Vagina (tissue), 2 donors: ENCODE measurements around the gene CLUH.

Source experiments
- POLR2A ChIP-seq, 2 donors: fragments of 450-650 bp; IDR thresholded peaks; one replicate each; pipeline ENCODE4 v1.6.1; 2017; ENCODE audit warnings: antibody characterized with exemption in 2 of 2, mild to moderate bottlenecking in 2 of 2, moderate library complexity in 2 of 2
- POLR2AphosphoS5 ChIP-seq, 2 donors: sonication (generic); formaldehyde crosslinking; IDR thresholded peaks; one replicate each; pipeline ENCODE4 v1.9.0; 2017; ENCODE audit warnings: antibody characterized with exemption in 2 of 2, mild to moderate bottlenecking in 2 of 2, low read depth in 1 of 2; ENCODE audit not compliant: insufficient read depth in 1 of 2
- TF ChIP-seq, protein P1 (sequence below), 3 experiments: fragments of 450-650 bp in 2 of 3; fragments of 200-600 bp in 1 of 3; sonication (generic) in 1 of 3; IDR thresholded peaks; one replicate each; pipeline ENCODE4 v1.5.1; 2017 to 2019; ENCODE audit warnings: antibody characterized with exemption in 3 of 3, mild to moderate bottlenecking in 2 of 3, moderate library complexity in 2 of 3

DNA sequence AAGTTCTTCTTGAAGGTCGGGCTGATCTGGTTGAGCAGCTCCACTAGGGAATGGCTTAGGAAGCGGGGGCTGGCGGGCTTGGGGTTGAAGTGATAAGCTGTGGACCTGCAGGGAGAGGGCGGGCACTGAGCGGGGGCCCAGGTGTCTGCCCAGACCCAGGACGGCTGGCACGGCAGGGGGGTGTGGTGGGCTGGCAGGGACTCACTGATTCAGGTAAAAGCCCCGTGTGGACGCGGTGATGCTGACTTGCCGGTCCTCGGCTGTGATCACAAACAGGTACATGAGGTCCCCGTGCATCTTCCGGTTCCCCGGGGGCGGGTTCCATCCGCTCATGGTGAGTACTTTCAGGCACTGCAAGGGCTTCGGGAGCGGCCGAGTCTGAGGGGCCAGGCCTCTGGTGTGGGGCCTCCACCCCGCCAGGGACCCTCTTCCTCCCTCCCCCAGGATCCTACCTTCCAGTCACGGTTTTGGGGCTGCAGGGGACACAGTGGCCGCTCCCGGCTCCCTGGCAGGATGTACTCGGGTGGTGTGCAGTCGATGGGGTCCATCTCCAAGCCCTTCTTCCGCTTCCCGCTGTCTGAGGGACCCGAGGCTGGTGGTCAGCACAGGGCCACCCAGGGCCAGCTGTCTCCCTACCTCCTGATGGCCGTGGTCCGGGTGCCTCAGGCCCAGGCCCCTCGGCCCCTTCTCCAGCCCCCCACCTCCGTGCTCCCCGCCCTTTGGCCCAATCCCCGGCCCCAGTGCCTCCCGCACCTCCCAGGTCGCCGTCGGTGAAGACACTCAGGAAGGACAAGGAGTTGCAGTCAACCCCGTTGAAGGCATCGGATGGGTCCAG lies 10.2 kb downstream of the CLUH start:
- TF ChIP-seq POLR2AphosphoS5 (IDR thresholded peaks at IDR 0.05; ENCODE audit: insufficient read depth in 1 of 2, low read depth in 1 of 2), result no peak
- TF ChIP-seq, protein P1, sequence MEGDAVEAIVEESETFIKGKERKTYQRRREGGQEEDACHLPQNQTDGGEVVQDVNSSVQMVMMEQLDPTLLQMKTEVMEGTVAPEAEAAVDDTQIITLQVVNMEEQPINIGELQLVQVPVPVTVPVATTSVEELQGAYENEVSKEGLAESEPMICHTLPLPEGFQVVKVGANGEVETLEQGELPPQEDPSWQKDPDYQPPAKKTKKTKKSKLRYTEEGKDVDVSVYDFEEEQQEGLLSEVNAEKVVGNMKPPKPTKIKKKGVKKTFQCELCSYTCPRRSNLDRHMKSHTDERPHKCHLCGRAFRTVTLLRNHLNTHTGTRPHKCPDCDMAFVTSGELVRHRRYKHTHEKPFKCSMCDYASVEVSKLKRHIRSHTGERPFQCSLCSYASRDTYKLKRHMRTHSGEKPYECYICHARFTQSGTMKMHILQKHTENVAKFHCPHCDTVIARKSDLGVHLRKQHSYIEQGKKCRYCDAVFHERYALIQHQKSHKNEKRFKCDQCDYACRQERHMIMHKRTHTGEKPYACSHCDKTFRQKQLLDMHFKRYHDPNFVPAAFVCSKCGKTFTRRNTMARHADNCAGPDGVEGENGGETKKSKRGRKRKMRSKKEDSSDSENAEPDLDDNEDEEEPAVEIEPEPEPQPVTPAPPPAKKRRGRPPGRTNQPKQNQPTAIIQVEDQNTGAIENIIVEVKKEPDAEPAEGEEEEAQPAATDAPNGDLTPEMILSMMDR (IDR thresholded peaks at IDR 0.05), result no peak
- TF ChIP-seq POLR2A (IDR thresholded peaks at IDR 0.05), result no peak
